ENCODE measurements around the gene KCNF1. TPM values are rescaled to one million over a fixed set of nuclear protein-coding genes. Genes with fewer than 3 reads are reported as not detected.

KCNF1 gene
- polyA plus RNA-seq, 3 donors, result not detected

DNA sequence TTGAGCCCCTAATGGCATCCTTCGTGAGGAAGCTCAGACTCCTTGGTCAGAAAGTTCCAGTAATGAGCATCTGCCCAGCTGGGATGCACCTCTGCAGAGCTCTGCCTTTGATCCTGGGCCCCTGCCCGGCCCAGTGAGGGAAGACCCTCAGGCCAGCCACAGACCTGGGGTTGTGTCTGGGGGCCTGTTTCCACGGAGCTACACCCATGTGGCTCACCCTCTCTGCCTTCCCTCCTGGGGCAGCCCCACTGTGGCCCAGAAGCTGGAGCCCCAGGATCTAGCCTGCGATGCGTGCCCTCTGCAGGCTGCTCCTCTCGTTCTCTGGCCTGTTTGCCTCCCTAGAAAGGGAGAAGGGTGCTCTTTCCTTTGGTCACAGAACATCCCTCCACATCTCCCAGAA is 9.8 kb downstream of the KCNF1 start:
- no peaks in the 10 kb centered on the region for H3K36me3 ChIP-seq (replicated peaks in 1 of 2; ENCODE audit: control insufficient read depth in 1 of 2, insufficient read depth in 2 of 2, low read length in 2 of 2)
- no peak for DNase-seq
- no peaks in the 10 kb centered on the region for H3K79me2 ChIP-seq (ENCODE audit: insufficient read depth, low read length)
- 92% methylated on average over 3 of the region's 6 CpGs for WGBS (ENCODE audit: insufficient coverage)
- no peaks in the 10 kb centered on the region for H4K20me1 ChIP-seq (ENCODE audit: insufficient read depth, low read length)
- H3K36me3 Mint-ChIP-seq, result no peaks in the 10 kb centered on the region
- peaks cover 9 to 24% (median 23%) of the 10 kb centered on the region in 3 donors for H3K27me3 Mint-ChIP-seq (ENCODE audit: low read depth in 3 of 3)
- no peak overlapping the region for H2AFZ ChIP-seq (ENCODE audit: insufficient read depth, low read depth, low read length, poor library complexity, severe bottlenecking)
- H3K27ac ChIP-seq (ENCODE audit: low read depth in 1 of 2, low read length in 2 of 2), result no peak overlapping the region
- intact Hi-C loops (cut with micrococcal nuclease), result no loop called here
- no peaks in the 10 kb centered on the region for H3K9me3 Mint-ChIP-seq
- no peak overlapping the region for H3K27ac Mint-ChIP-seq
- H3K4me3 ChIP-seq (replicated peaks in 1 of 3; ENCODE audit: low read depth in 2 of 3, low read length in 3 of 3), result no peak overlapping the region
- H3K27me3 ChIP-seq (ENCODE audit: control insufficient read depth in 2 of 2, insufficient read depth in 2 of 2, low read length in 2 of 2), result peaks cover 0 to 5% of the 10 kb centered on the region in 2 donors
- no peak overlapping the region for H3K9ac ChIP-seq (ENCODE audit: insufficient read depth, low read length, poor library complexity, severe bottlenecking)
- H3K4me3 Mint-ChIP-seq, result no peak overlapping the region
- no peaks in the 10 kb centered on the region for H3K9me3 ChIP-seq (replicated peaks in 1 of 2; ENCODE audit: control insufficient read depth in 1 of 2, insufficient read depth in 1 of 2, low read length in 2 of 2)
- no peak overlapping the region for H3K4me2 ChIP-seq (replicated peaks; ENCODE audit: extremely low read depth, low read length, poor library complexity, severe bottlenecking)
- TF ChIP-seq, protein P1, sequence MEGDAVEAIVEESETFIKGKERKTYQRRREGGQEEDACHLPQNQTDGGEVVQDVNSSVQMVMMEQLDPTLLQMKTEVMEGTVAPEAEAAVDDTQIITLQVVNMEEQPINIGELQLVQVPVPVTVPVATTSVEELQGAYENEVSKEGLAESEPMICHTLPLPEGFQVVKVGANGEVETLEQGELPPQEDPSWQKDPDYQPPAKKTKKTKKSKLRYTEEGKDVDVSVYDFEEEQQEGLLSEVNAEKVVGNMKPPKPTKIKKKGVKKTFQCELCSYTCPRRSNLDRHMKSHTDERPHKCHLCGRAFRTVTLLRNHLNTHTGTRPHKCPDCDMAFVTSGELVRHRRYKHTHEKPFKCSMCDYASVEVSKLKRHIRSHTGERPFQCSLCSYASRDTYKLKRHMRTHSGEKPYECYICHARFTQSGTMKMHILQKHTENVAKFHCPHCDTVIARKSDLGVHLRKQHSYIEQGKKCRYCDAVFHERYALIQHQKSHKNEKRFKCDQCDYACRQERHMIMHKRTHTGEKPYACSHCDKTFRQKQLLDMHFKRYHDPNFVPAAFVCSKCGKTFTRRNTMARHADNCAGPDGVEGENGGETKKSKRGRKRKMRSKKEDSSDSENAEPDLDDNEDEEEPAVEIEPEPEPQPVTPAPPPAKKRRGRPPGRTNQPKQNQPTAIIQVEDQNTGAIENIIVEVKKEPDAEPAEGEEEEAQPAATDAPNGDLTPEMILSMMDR (IDR thresholded peaks at IDR 0.05), result no peak
- no peaks in the 10 kb centered on the region for H3K4me1 Mint-ChIP-seq
- H3K4me1 ChIP-seq (ENCODE audit: control insufficient read depth in 1 of 2, insufficient read depth in 2 of 2, low read length in 2 of 2), result no peaks in the 10 kb centered on the region

DNA sequence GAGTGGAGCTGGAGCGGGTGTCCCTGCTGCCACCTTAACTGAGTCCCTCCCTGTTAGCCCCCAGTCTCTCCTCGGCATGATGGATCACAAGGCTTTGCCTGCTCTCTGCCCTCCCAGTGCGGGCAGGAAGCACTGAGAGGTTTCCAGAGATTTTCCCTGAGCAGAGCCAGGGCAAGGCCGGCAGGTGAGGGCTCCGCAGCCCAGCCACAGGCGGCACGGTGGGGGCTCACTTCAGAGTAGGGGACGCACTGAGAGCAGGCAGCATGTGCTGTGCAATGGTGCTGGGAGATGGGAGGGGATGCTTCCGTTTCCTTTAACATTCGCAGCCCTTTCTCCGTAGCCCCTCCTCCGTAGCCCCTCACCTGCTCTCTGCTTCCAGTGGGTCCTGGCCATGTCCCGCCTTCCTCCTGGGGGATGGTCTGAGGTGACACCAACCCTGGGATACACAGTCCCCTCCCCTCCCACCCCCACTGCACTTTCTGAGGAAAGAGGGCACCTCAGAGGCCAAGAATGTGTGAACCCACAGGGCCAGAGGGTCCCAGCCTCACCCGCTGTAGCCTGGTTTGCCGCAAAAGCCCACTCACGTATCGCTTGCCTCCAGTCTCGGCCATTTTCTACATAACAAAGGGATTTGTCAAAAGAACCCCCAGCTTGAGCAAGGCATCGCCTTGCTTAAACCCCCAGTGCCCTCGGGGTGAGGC is 10.7 kb downstream of the KCNF1 start:
- H3K27me3 ChIP-seq (ENCODE audit: control insufficient read depth in 2 of 2, insufficient read depth in 2 of 2, low read length in 2 of 2), result peaks cover 0 to 5% of the 10 kb centered on the region in 2 donors
- intact Hi-C loops (cut with micrococcal nuclease), result no loop called here
- no peaks in the 10 kb centered on the region for H4K20me1 ChIP-seq (ENCODE audit: insufficient read depth, low read length)
- no peak overlapping the region for H3K4me3 ChIP-seq (replicated peaks in 1 of 3; ENCODE audit: low read depth in 2 of 3, low read length in 3 of 3)
- TF ChIP-seq, protein P1 (IDR thresholded peaks at IDR 0.05), result no peak
- no peaks in the 10 kb centered on the region for H3K79me2 ChIP-seq (ENCODE audit: insufficient read depth, low read length)
- no peak overlapping the region for H3K27ac ChIP-seq (ENCODE audit: low read depth in 1 of 2, low read length in 2 of 2)
- Mint-ChIP-seq H3K27ac (no peak overlapping the region), H3K27me3 (ENCODE audit: low read depth in 3 of 3) (peaks cover 14 to 30% (median 29%) of the 10 kb centered on the region in 3 donors), H3K36me3 (no peaks in the 10 kb centered on the region), H3K4me1 (no peaks in the 10 kb centered on the region), H3K4me3 (no peak overlapping the region), H3K9me3 (no peaks in the 10 kb centered on the region)
- H3K9me3 ChIP-seq (replicated peaks in 1 of 2; ENCODE audit: control insufficient read depth in 1 of 2, insufficient read depth in 1 of 2, low read length in 2 of 2), result no peaks in the 10 kb centered on the region
- H3K4me2 ChIP-seq (replicated peaks; ENCODE audit: extremely low read depth, low read length, poor library complexity, severe bottlenecking), result no peak overlapping the region
- DNase-seq, result no peak
- no peaks in the 10 kb centered on the region for H3K4me1 ChIP-seq (ENCODE audit: control insufficient read depth in 1 of 2, insufficient read depth in 2 of 2, low read length in 2 of 2)
- no peaks in the 10 kb centered on the region for H3K36me3 ChIP-seq (replicated peaks in 1 of 2; ENCODE audit: control insufficient read depth in 1 of 2, insufficient read depth in 2 of 2, low read length in 2 of 2)
- no peak overlapping the region for H2AFZ ChIP-seq (ENCODE audit: insufficient read depth, low read depth, low read length, poor library complexity, severe bottlenecking)
- H3K9ac ChIP-seq (ENCODE audit: insufficient read depth, low read length, poor library complexity, severe bottlenecking), result no peak overlapping the region
- 74% methylated on average over 18 of the region's 20 CpGs for WGBS (ENCODE audit: insufficient coverage)

Data from CD14-positive monocyte (primary cell).